ENCODE results near the gene OGA.
A peak's percentile ranks its signal among the peaks of the same experiment; 100 is the strongest.

Gene OGA

DNA sequence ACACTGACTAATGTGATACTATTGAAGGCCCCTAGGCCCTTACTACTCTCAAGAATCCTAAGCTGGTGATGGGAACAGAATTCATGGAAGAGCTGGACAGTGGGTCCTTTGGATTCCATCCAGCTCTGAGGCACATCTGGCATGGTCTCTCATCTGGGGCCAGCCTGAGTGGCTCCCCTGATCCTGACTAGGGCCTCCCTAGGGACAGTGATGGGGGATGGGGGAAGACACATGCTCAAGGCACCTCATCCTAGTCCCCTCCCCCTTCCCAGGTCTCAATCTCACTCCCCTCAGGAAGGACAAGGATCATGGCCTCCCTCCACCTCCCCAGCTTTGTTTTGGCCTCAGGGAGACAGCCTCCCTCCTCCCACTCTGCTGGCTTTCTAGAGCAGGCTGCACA, 23.6 kb upstream of the OGA start:
- TF ChIP-seq, protein P1, sequence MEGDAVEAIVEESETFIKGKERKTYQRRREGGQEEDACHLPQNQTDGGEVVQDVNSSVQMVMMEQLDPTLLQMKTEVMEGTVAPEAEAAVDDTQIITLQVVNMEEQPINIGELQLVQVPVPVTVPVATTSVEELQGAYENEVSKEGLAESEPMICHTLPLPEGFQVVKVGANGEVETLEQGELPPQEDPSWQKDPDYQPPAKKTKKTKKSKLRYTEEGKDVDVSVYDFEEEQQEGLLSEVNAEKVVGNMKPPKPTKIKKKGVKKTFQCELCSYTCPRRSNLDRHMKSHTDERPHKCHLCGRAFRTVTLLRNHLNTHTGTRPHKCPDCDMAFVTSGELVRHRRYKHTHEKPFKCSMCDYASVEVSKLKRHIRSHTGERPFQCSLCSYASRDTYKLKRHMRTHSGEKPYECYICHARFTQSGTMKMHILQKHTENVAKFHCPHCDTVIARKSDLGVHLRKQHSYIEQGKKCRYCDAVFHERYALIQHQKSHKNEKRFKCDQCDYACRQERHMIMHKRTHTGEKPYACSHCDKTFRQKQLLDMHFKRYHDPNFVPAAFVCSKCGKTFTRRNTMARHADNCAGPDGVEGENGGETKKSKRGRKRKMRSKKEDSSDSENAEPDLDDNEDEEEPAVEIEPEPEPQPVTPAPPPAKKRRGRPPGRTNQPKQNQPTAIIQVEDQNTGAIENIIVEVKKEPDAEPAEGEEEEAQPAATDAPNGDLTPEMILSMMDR (IDR thresholded peaks at IDR 0.05; ENCODE audit: insufficient read depth, low read depth, low read length, missing control alignments) = no peak
- H3K4me3 ChIP-seq (ENCODE audit: low read length) = no peak overlapping the region

DNA sequence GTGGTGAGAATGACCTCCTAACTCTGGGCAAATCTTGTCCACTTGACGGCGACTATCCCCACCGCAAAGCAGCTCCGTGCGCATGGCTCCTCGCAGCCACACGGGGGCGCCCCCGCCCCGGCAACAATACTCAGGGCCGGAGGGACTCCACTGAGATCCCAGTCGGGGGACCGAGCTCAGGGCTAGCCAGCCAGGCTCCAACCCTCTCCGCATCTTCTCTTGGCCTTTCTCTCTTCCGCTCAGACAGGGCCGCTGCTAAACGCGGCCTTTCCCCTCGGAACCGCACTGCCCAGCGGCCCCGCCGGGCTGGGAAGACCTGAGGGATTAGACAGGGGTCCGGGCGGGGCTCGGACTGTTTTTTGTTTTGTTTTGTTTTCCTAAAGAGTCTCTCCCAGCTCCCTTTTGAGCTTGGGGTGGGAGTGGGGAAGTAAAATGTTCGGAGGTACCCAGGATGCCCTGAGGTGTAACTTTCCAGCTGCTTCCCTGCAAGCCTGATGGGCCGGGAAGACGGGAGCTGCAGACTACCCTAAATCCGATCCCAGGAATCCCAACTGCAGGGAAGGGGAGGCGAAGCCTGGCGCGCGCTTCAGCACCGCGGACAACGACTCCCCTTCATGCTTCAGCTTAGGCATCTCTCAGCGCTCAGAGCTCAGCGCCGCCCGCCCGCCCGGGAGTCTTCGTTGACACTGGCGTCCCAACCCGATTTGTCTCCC, 22.7 kb upstream of the OGA start:
- DNase-seq (ENCODE audit: low read depth) = peak; percentile 83
- TF ChIP-seq, protein P1 (IDR thresholded peaks at IDR 0.05; ENCODE audit: insufficient read depth, low read depth, low read length, missing control alignments) = peak; percentile 95
- peak overlapping the region; percentile 22 for H3K4me3 ChIP-seq (ENCODE audit: low read length)

More for the DNA sequence above, 23.6 kb upstream of the OGA start:
- no peak for DNase-seq (ENCODE audit: low read depth)

DNA sequence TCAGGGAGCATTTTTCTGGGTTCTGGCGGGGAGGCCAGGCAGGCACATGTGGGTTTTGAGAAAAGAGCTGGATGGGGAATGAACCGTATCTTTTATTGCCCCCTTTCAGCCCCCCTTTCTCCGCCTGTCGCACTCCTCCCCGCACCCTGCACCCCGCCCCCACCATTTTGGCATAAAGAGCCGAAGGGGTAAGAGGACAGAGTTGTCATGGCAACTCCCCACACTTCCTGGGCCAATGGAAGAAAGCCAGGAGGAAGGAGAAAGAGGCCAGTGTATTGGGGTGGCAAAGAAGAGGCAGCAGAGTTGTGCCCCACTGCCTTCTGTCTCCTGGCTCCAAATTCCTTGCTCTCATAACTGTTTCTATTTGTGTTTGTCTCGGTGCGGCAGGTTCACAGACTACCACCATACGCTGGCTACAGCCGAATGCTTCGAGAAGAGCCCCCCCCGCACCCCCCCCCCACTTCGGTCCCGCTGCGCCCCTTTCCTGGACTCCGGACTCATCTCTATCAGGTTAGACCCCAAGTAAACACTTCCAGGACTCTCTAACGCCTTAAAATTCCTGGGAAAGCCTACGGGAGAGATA, 21.9 kb upstream of the OGA start:
- TF ChIP-seq, protein P1 (IDR thresholded peaks at IDR 0.05; ENCODE audit: insufficient read depth, low read depth, low read length, missing control alignments) = no peak
- DNase-seq (ENCODE audit: low read depth) = no peak
- peak overlapping the region; percentile 21 for H3K4me3 ChIP-seq (ENCODE audit: low read length)

DNA sequence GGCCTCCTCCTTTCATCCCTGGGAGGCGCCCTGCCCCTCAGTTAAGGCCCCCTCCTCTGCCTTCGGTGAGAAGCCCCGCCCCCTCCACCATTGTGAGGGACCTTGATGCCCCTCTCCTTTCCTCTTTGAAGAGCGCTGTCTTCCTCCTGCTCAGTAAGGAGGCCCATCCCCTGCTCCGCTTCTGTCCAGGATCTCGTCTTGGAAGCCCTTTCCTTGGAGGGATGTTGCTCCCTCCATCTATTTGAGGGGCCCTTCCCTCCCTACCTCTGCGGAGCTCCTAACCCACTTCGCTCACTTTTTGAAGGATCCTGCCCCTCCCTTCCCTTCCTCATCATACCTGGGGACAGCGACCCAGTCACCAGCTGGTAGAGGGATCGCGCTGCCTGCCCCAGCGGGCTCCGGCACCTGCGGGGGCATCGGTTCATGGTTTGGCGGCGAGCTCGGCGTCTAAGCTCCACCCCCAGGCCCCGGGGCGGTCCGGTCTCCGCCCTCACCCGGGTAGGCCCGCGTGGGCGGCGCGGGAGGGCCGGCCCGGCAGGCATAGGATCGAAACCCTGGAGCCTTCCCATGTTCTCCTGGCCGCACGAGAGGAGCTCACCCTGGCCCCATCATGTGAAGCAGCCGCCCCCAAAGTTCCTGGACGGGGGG, 21.3 kb upstream of the OGA start:
- TF ChIP-seq, protein P1 (IDR thresholded peaks at IDR 0.05; ENCODE audit: insufficient read depth, low read depth, low read length, missing control alignments) = no peak
- H3K4me3 ChIP-seq (ENCODE audit: low read length) = peak overlapping the region; percentile 21
- peak; percentile 60 for DNase-seq (ENCODE audit: low read depth)

DNA sequence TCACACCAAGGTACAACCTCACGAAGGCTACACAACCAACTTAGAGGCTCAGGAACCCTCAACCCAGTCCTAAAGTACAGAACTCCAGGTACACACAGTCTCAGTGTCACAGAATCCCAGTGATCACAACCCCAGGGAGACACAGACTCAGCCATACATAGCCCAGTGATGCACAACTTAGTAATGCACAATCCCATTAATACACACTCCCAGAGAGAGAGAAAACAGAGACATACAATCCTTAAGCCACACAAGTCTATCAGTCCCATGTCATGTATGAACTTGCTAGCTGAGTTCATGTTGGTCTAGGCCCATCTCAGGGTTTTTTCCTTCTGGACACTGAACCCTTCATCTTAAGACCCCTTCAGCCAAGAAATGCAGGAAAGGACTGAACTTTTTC, 20.8 kb upstream of the OGA start:
- no peak overlapping the region for H3K4me3 ChIP-seq (ENCODE audit: low read length)
- DNase-seq (ENCODE audit: low read depth) = peak; percentile 21
- TF ChIP-seq, protein P1 (IDR thresholded peaks at IDR 0.05; ENCODE audit: insufficient read depth, low read depth, low read length, missing control alignments) = no peak

DNA sequence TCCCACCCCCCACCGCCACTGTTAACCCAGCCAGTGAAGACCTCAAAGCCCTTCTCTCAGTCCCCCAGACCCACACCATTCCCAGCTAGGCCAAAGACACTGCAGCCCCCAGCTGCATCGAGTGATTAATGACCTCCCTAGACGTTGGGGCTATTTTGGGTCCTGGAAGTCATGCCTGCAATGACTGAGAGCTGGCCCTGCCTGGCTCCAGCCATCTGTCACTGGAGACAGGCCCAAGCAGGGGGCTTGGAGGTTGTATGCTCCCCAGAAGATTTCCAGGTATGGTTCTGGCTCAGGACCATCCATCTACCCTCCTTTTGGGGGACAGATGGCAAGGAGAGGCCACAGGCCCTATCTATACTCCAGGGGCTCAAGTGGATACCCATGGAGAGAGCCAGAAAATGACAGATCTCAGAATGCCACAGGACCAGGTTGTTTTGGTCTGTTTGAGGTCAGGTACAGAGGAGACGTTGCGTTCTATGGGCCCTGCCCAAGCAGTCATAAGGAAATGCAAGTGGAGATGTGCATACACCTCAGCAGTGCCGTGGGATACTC, 20.2 kb upstream of the OGA start:
- TF ChIP-seq, protein P1 (IDR thresholded peaks at IDR 0.05; ENCODE audit: insufficient read depth, low read depth, low read length, missing control alignments) = no peak
- DNase-seq (ENCODE audit: low read depth) = no peak
- no peak overlapping the region for H3K4me3 ChIP-seq (ENCODE audit: low read length)
